Islet precursor cell (in vitro differentiated cells): ENCODE measurements around the gene LMF1.

Experiments
- DNase-seq: peaks from one replicate; pipeline ENCODE4 v3.0.0-alpha.2; 2018

LMF1 gene

GRCh38 chr16:970766-971581 lies at the start of gene LMF1:
TSS of gene LMF1 (minus strand) at chr16:970984. CDS start at chr16:970980, 4 bp downstream.
- peak; percentile 97 for DNase-seq

- no peak for DNase-seq
Measured at GRCh38 chr16:1020091-1020399, 49.3 kb upstream of the LMF1 start.

- DNase-seq = no peak
Measured at GRCh38 chr16:1019231-1020090, 48.7 kb upstream of the LMF1 start.

- no peak for DNase-seq
Measured at GRCh38 chr16:1018447-1019198, 47.8 kb upstream of the LMF1 start.

GRCh38 chr16:1014771-1015495 lies 44.1 kb upstream of the LMF1 start:
- DNase-seq = peak; percentile 80

- DNase-seq = no peak
Measured at GRCh38 chr16:1014221-1014620, 43.4 kb upstream of the LMF1 start.

GRCh38 chr16:1013593-1013900 lies 42.8 kb upstream of the LMF1 start:
- no peak for DNase-seq

- DNase-seq = no peak
Measured at GRCh38 chr16:1012722-1013592, 42.2 kb upstream of the LMF1 start.

GRCh38 chr16:1012135-1012534 lies 41.4 kb upstream of the LMF1 start:
- no peak for DNase-seq

GRCh38 chr16:1011316-1012082 lies 40.7 kb upstream of the LMF1 start:
- no peak for DNase-seq

- DNase-seq = no peak
Measured at GRCh38 chr16:1010815-1011214, 40.0 kb upstream of the LMF1 start.

GRCh38 chr16:1010251-1010650 lies 39.5 kb upstream of the LMF1 start:
- DNase-seq = no peak

GRCh38 chr16:1009358-1010150 lies 38.8 kb upstream of the LMF1 start:
- DNase-seq = no peak

GRCh38 chr16:1008085-1008484 lies 37.3 kb upstream of the LMF1 start:
- no peak for DNase-seq

GRCh38 chr16:1007284-1007850 lies 36.6 kb upstream of the LMF1 start:
- no peak for DNase-seq

- no peak for DNase-seq
Measured at GRCh38 chr16:1006781-1007180, 36.0 kb upstream of the LMF1 start.

GRCh38 chr16:1005286-1005685 lies 34.5 kb upstream of the LMF1 start:
- no peak for DNase-seq

GRCh38 chr16:1003391-1004347 lies 32.9 kb upstream of the LMF1 start:
- no peak for DNase-seq
